Lower lobe of right lung (tissue), 2 donors: ENCODE measurements around the gene KIAA0825. TPM values are rescaled to one million over a fixed set of nuclear protein-coding genes. Genes with fewer than 3 reads are reported as not detected.

Source experiments
- ATAC-seq, 2 donors: fragments of 200-7000 bp; cut with Tn5 transposase; one replicate each; pipeline ENCODE4 v1.9.1; 2020 to 2022; ENCODE audit warnings: mild to moderate bottlenecking in 2 of 2, moderate library complexity in 2 of 2
- DNase-seq: peaks from one replicate; pipeline ENCODE4 v3.0.0-alpha.2; 2020
- H3K27ac ChIP-seq: fragments of 200-600 bp; one replicate; pipeline ENCODE4 v1.8.0; 2022
- H3K27me3 ChIP-seq: fragments of 200-600 bp; one replicate; pipeline ENCODE4 v1.8.0; 2022; ENCODE audit warnings: low read depth
- H3K36me3 ChIP-seq: fragments of 200-600 bp; one replicate; pipeline ENCODE4 v1.8.0; 2022; ENCODE audit warnings: mild to moderate bottlenecking
- H3K4me1 ChIP-seq: fragments of 200-600 bp; one replicate; pipeline ENCODE4 v1.8.0; 2022
- H3K4me3 ChIP-seq: fragments of 200-600 bp; one replicate; pipeline ENCODE4 v1.8.0; 2022; ENCODE audit warnings: mild to moderate bottlenecking
- H3K9me3 ChIP-seq: fragments of 200-600 bp; one replicate; pipeline ENCODE4 v1.8.0; 2022
- CTCF ChIP-seq: fragments of 200-600 bp; IDR thresholded peaks from one replicate; pipeline ENCODE4 v1.8.0; 2022; ENCODE audit warnings: antibody characterized with exemption, mild to moderate bottlenecking
- intact Hi-C: fragments of 100-400 bp; cut with DNase I; formaldehyde crosslinking; loops from one replicate; pipeline ENCODE4 v1.11.0; 2022
- total RNA-seq: library from RNA; stranded (reverse); fragmentation: NEBNext Ultra II Directional; extraction: Animal tissue kit (Norgen Biotek cat#: 25700); gene quantifications from one replicate; pipeline ENCODE4 v1.2.1, GENCODE V29; 2021
- donor health status: DM: no; HTN: yes; CAD: no; lungs with severe emphysema.

The KIAA0825 gene
- total RNA-seq, 1 donor from 2014 or later, result 5.5 TPM

GRCh38 chr5:94196953-94197352 is 421.5 kb downstream of the KIAA0825 start:
- Histone ChIP-seq H3K36me3 (no peaks in the 10 kb centered on the region), H3K27ac (no peak overlapping the region), H3K9me3 (no peaks in the 10 kb centered on the region), H3K27me3 (no peaks in the 10 kb centered on the region), H3K4me3 (no peak overlapping the region), H3K4me1 (no peaks in the 10 kb centered on the region)
- intact Hi-C loops, result no loop called here
- no peak for DNase-seq
- TF ChIP-seq CTCF, result no peak
- ATAC-seq, result no peak

- ATAC-seq (no peak), DNase-seq (no peak)
- Histone ChIP-seq H3K27me3 (no peaks in the 10 kb centered on the region), H3K4me1 (no peaks in the 10 kb centered on the region), H3K27ac (no peak overlapping the region), H3K4me3 (no peak overlapping the region), H3K36me3 (no peaks in the 10 kb centered on the region), H3K9me3 (no peaks in the 10 kb centered on the region)
- TF ChIP-seq CTCF, result no peak
- intact Hi-C loops, result no loop called here
Measured at GRCh38 chr5:94192658-94193391, 425.6 kb downstream of the KIAA0825 start.

- DNase-seq, result no peak
- no peak for TF ChIP-seq CTCF
- no peak for ATAC-seq
- H3K27ac ChIP-seq, result no peak overlapping the region
- no peaks in the 10 kb centered on the region for H3K9me3 ChIP-seq
- H3K36me3 ChIP-seq, result no peaks in the 10 kb centered on the region
- no peak overlapping the region for H3K4me3 ChIP-seq
- intact Hi-C loops, result no loop called here
- no peaks in the 10 kb centered on the region for H3K27me3 ChIP-seq
- no peaks in the 10 kb centered on the region for H3K4me1 ChIP-seq
Measured at GRCh38 chr5:94191604-94192003, 426.8 kb downstream of the KIAA0825 start.

- no peak for TF ChIP-seq CTCF
- H3K36me3 ChIP-seq, result no peaks in the 10 kb centered on the region
- intact Hi-C loops, result no loop called here
- H3K27me3 ChIP-seq, result no peaks in the 10 kb centered on the region
- no peak overlapping the region for H3K4me3 ChIP-seq
- DNase-seq (no peak), ATAC-seq (no peak)
- no peaks in the 10 kb centered on the region for H3K9me3 ChIP-seq
- no peak overlapping the region for H3K27ac ChIP-seq
- H3K4me1 ChIP-seq, result no peaks in the 10 kb centered on the region
Measured at GRCh38 chr5:94188725-94189124, 429.7 kb downstream of the KIAA0825 start.

GRCh38 chr5:94184870-94185269 is 433.5 kb downstream of the KIAA0825 start:
- DNase-seq (no peak), ATAC-seq (no peak)
- intact Hi-C loops, result no loop called here
- no peaks in the 10 kb centered on the region for H3K9me3 ChIP-seq
- H3K27me3 ChIP-seq, result no peaks in the 10 kb centered on the region
- no peak overlapping the region for H3K27ac ChIP-seq
- H3K4me1 ChIP-seq, result no peaks in the 10 kb centered on the region
- H3K4me3 ChIP-seq, result no peak overlapping the region
- no peaks in the 10 kb centered on the region for H3K36me3 ChIP-seq
- TF ChIP-seq CTCF, result no peak
